Neuronal stem cell (in vitro differentiated cells): ENCODE data around the gene LZTFL1.

Source experiments
- DNase-seq: peaks from one replicate; pipeline ENCODE4 v3.0.0-alpha.2; 2013; ENCODE audit warnings: low spot score
- H2AFZ ChIP-seq: one replicate; pipeline ENCODE4 v1.6.1; 2013; ENCODE audit warnings: mild to moderate bottlenecking, low read length, inconsistent platforms
- H2AK5ac ChIP-seq: 2 replicates; pipeline ENCODE4 v1.6.1; 2013; ENCODE audit warnings: low read depth, mild to moderate bottlenecking, inconsistent platforms, low read length, moderate library complexity, mixed read lengths
- H2BK120ac ChIP-seq: 2 replicates; pipeline ENCODE4 v1.6.1; 2013; ENCODE audit warnings: low read depth, mild to moderate bottlenecking, inconsistent platforms, low read length, moderate library complexity, mixed read lengths
- H2BK12ac ChIP-seq: one replicate; pipeline ENCODE4 v1.6.1; 2013; ENCODE audit warnings: low read length, inconsistent platforms
- H2BK15ac ChIP-seq: 2 replicates; pipeline ENCODE4 v1.6.1; 2013; ENCODE audit warnings: mild to moderate bottlenecking, low read length, inconsistent platforms, mixed read lengths
- H2BK5ac ChIP-seq: one replicate; pipeline ENCODE4 v1.6.1; 2013; ENCODE audit warnings: inconsistent platforms, mild to moderate bottlenecking, low read length, moderate library complexity
- H3K14ac ChIP-seq: one replicate; pipeline ENCODE4 v1.6.1; 2013; ENCODE audit warnings: low read length, inconsistent platforms
- H3K18ac ChIP-seq: 2 replicates; pipeline ENCODE4 v1.6.1; 2013; ENCODE audit warnings: low read length, inconsistent platforms
- H3K23ac ChIP-seq: 2 replicates; pipeline ENCODE4 v1.6.1; 2013; ENCODE audit warnings: low read depth, mild to moderate bottlenecking, mixed read lengths, low read length, inconsistent platforms; ENCODE audit not compliant: poor library complexity
- H3K27ac ChIP-seq: replicated peaks from 3 replicates; pipeline ENCODE4 v1.5.1; 2013; ENCODE audit warnings: low read length, inconsistent platforms
- H3K27me3 ChIP-seq, 3 experiments: 2 replicates each; pipeline ENCODE4 v1.6.1; 2013; ENCODE audit warnings: low read length in 3 of 3, mild to moderate bottlenecking in 2 of 3, inconsistent platforms in 1 of 3, low read depth in 1 of 3, mixed read lengths in 1 of 3, moderate library complexity in 1 of 3; ENCODE audit not compliant: control insufficient read depth in 3 of 3, insufficient read depth in 3 of 3
- H3K36me3 ChIP-seq, 2 donors: replicated peaks in 1 of 2; 2 replicates each; pipeline ENCODE4 v1.6.1; 2013; ENCODE audit warnings: low read length in 2 of 2; ENCODE audit not compliant: control insufficient read depth in 2 of 2, insufficient read depth in 2 of 2
- H3K4ac ChIP-seq: 2 replicates; pipeline ENCODE4 v1.6.1; 2013; ENCODE audit warnings: inconsistent platforms, mild to moderate bottlenecking, low read length, moderate library complexity
- H3K4me1 ChIP-seq, 2 donors: 1 replicate in 1 of 2; 2 replicates in 1 of 2; pipeline ENCODE4 v1.6.1; 2013; ENCODE audit warnings: low read length in 2 of 2, low read depth in 1 of 2; ENCODE audit not compliant: control insufficient read depth in 2 of 2, insufficient read depth in 1 of 2
- H3K4me2 ChIP-seq: one replicate; pipeline ENCODE4 v1.6.1; 2013; ENCODE audit warnings: mild to moderate bottlenecking, low read length, inconsistent platforms; ENCODE audit not compliant: insufficient read depth, poor library complexity, severe bottlenecking
- H3K4me3 ChIP-seq, 2 donors: 2 replicates each; pipeline ENCODE4 v1.5.1; 2013; ENCODE audit warnings: low read length in 2 of 2, mild to moderate bottlenecking in 2 of 2, inconsistent platforms in 1 of 2, moderate library complexity in 1 of 2
- H3K79me1 ChIP-seq: one replicate; pipeline ENCODE4 v1.6.1; 2013; ENCODE audit warnings: low read depth, mild to moderate bottlenecking, inconsistent platforms, low read length, moderate library complexity
- H3K9ac ChIP-seq: one replicate; pipeline ENCODE4 v1.6.1; 2013; ENCODE audit warnings: mild to moderate bottlenecking, low read depth, low read length, inconsistent platforms; ENCODE audit not compliant: poor library complexity
- H3K9me3 ChIP-seq, 2 donors: replicated peaks in 1 of 2; 2 replicates each; pipeline versions ENCODE3 to v1.6.1; 2013; ENCODE audit warnings: low read length in 2 of 2, mild to moderate bottlenecking in 2 of 2, inconsistent platforms in 1 of 2, low read depth in 1 of 2, mixed read lengths in 1 of 2, moderate library complexity in 1 of 2; ENCODE audit not compliant: control insufficient read depth in 2 of 2, insufficient read depth in 1 of 2
- H4K8ac ChIP-seq: one replicate; pipeline ENCODE4 v1.6.1; 2013; ENCODE audit warnings: low read depth, mild to moderate bottlenecking, inconsistent platforms, low read length, moderate library complexity
- H4K91ac ChIP-seq: one replicate; pipeline ENCODE4 v1.6.1; 2013; ENCODE audit warnings: low read length, low read depth, mild to moderate bottlenecking, inconsistent platforms; ENCODE audit not compliant: poor library complexity
- WGBS, 2 donors: extraction: QIAGEN DNeasy Blood & Tissue Kit; methylation state at CpG; one replicate each; pipeline ENCODE4 v1.1.7; 2013; ENCODE audit warnings: missing lambda C conversion rate in 2 of 2, mixed read lengths in 1 of 2; ENCODE audit not compliant: insufficient read length in 2 of 2, insufficient replicate concordance in 1 of 2; ENCODE audit errors: extremely low coverage in 2 of 2; 5-methylcytosine and 5-hydroxymethylcytosine counted together

Gene LZTFL1

DNA sequence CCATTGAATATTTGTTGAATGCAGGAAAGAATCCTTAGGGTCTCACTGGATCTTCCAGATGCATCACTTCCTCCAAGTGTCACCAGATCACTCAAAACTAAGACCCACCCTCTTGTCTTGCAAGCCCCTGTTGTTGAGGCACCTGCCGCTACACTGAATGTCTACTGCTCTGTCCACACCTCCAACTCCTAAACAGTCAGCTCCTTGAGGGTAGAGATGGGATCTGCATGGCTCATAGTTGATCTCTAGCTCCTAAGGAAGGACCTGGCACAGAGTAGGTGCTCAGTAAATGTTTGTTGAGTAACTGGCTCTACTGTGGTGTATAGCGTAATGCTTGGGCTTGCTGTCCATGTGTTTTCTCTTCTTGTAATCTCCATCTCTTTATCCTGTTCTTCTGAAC lies 54.4 kb downstream of the LZTFL1 start:
- DNase-seq = no peak
- H4K91ac ChIP-seq = no peak overlapping the region

GRCh38 chr3:45786801-45787495 lies 55.0 kb downstream of the LZTFL1 start:
- Histone ChIP-seq H3K4me1 (no peaks in the 10 kb centered on the region), H2BK120ac (no peak overlapping the region), H3K36me3 (no peaks in the 10 kb centered on the region), H3K4me2 (no peak overlapping the region), H3K27me3 (peaks cover 0 to 32% (median 0%) of the 10 kb centered on the region in 3 experiments), H2BK5ac (no peak overlapping the region), H3K18ac (no peak overlapping the region), H4K91ac (no peak overlapping the region), H3K27ac (no peak overlapping the region), H2BK12ac (no peak overlapping the region), H3K14ac (peak overlapping the region; percentile 14), H4K8ac (no peak overlapping the region), H3K23ac (peak overlapping the region; percentile 22), H2BK15ac (no peak overlapping the region), H3K9ac (no peak overlapping the region), H2AFZ (no peak overlapping the region), H3K4me3 (peak overlapping the region in 1 of 2 donors; percentile 16), H2AK5ac (no peak overlapping the region), H3K4ac (no peak overlapping the region), H3K79me1 (no peaks in the 10 kb centered on the region), H3K9me3 (peaks cover 2 to 4% of the 10 kb centered on the region in 2 donors)
- WGBS, 2 donors = no CpG with 5 or more reads among the region's 4 CpGs
- DNase-seq = no peak

More for the DNA sequence above, 54.4 kb downstream of the LZTFL1 start:
- no peak overlapping the region for H3K18ac ChIP-seq
- H3K27ac ChIP-seq = no peak overlapping the region
- no peak overlapping the region for H3K4me2 ChIP-seq
- no peak overlapping the region for H2BK12ac ChIP-seq
- H3K4ac ChIP-seq = no peak overlapping the region
- H3K14ac ChIP-seq = no peak overlapping the region
- no peaks in the 10 kb centered on the region for H3K4me1 ChIP-seq
- H3K79me1 ChIP-seq = no peaks in the 10 kb centered on the region
- peaks cover 2 to 4% of the 10 kb centered on the region in 2 donors for H3K9me3 ChIP-seq
- H4K8ac ChIP-seq = no peak overlapping the region
- H2BK120ac ChIP-seq = no peak overlapping the region
- no peak overlapping the region for H2BK5ac ChIP-seq
- no peaks in the 10 kb centered on the region for H3K36me3 ChIP-seq
- H3K23ac ChIP-seq = no peak overlapping the region
- H2AK5ac ChIP-seq = no peak overlapping the region
- peaks cover 0 to 38% (median 0%) of the 10 kb centered on the region in 3 experiments for H3K27me3 ChIP-seq
- no peak overlapping the region for H3K9ac ChIP-seq
- H2BK15ac ChIP-seq = no peak overlapping the region
- H2AFZ ChIP-seq = no peak overlapping the region
- no CpG with 5 or more reads among the region's 2 CpGs for WGBS, 2 donors
- no peak overlapping the region for H3K4me3 ChIP-seq

DNA sequence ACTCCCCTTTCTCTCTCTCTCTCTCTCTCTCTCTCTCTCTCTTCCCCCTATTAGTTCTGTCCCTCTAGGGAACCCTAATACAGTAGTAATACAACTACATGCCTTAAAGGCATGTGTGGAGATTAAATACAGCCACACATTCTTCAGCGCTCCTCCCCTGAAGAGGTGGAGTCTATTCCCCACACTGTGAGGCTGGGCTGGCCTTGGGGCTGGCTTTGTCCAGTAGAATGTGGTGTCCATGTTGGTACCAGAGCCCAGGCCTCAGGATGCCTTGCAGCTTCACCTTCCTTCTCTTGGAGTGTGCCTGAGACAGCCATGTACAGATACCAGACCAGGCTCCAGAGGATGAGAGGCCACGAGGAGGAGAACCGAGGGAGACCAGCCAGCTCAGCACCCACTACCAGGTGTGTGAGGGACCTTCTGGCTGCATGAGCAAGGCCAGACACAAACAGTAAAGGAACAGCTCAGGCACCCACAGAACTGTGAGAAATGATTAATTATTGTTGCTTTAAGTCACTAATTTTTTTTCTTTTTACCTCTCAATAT lies 56.2 kb downstream of the LZTFL1 start:
- Histone ChIP-seq H3K14ac (no peak overlapping the region), H3K27ac (no peak overlapping the region), H3K18ac (no peak overlapping the region), H3K9me3 (peaks cover 2 to 4% of the 10 kb centered on the region in 2 donors), H2AFZ (no peak overlapping the region), H2BK15ac (no peak overlapping the region), H3K4me3 (no peak overlapping the region), H4K91ac (no peak overlapping the region), H3K36me3 (no peaks in the 10 kb centered on the region), H3K4me2 (no peak overlapping the region), H3K23ac (no peak overlapping the region), H2AK5ac (no peak overlapping the region), H3K79me1 (no peaks in the 10 kb centered on the region), H4K8ac (peak overlapping the region; percentile 54), H2BK120ac (no peak overlapping the region), H2BK5ac (no peak overlapping the region), H3K9ac (no peak overlapping the region), H3K4me1 (no peaks in the 10 kb centered on the region), H2BK12ac (no peak overlapping the region), H3K27me3 (peaks cover 0 to 20% (median 0%) of the 10 kb centered on the region in 3 experiments), H3K4ac (no peak overlapping the region)
- DNase-seq = no peak
- no CpG with 5 or more reads among the region's 3 CpGs for WGBS, 2 donors

DNA sequence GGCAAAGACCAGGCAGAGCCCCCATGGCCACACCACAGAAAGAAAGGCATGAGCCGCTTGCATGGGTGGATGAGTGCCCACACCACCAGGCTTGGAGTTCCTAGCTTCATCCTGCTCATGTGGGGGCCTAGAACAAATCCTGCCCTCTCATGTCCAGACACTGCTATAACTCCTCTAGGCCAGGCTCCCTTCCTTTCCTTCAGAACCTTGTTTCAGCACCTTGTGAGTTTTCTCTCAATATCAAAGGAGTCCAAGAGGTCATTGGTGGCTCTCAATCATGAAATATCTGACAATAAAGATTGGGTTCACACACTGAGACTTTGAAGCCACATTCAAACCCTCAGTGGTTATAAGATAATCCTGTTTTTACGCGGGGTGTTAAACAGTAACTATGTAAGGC lies 58.3 kb downstream of the LZTFL1 start:
- H3K14ac ChIP-seq = no peak overlapping the region
- no peak overlapping the region for H3K4ac ChIP-seq
- no peak overlapping the region for H3K4me2 ChIP-seq
- H3K4me1 ChIP-seq = no peaks in the 10 kb centered on the region
- H3K27ac ChIP-seq = no peak overlapping the region
- H3K23ac ChIP-seq = no peak overlapping the region
- peaks cover 0 to 2% of the 10 kb centered on the region in 2 donors for H3K9me3 ChIP-seq
- no peak overlapping the region for H2AK5ac ChIP-seq
- no peak overlapping the region for H2BK120ac ChIP-seq
- H2AFZ ChIP-seq = no peak overlapping the region
- H4K8ac ChIP-seq = no peak overlapping the region
- H2BK12ac ChIP-seq = no peak overlapping the region
- DNase-seq = no peak
- no peak overlapping the region for H2BK5ac ChIP-seq
- no peak overlapping the region for H4K91ac ChIP-seq
- no peaks in the 10 kb centered on the region for H3K36me3 ChIP-seq
- H3K18ac ChIP-seq = no peak overlapping the region
- no peak overlapping the region for H3K4me3 ChIP-seq
- no peaks in the 10 kb centered on the region for H3K79me1 ChIP-seq
- H3K9ac ChIP-seq = no peak overlapping the region
- peaks cover 0 to 21% (median 0%) of the 10 kb centered on the region in 3 experiments for H3K27me3 ChIP-seq
- WGBS, 2 donors = no CpG with 5 or more reads among the region's 3 CpGs
- H2BK15ac ChIP-seq = no peak overlapping the region
